Posterior vena cava (tissue), 2 donors: ENCODE results near the gene DUSP3. TPM values are rescaled to one million over a fixed set of nuclear protein-coding genes. Genes with fewer than 3 reads are reported as not detected.

Experiments
- DNase-seq: peaks from one replicate; pipeline ENCODE4 v3.0.0-alpha.2; 2020; ENCODE audit warnings: low spot score
- intact Hi-C, 2 donors: fragments of 100-400 bp; cut with DNase I; formaldehyde crosslinking; loops; one replicate each; pipeline versions ENCODE4 v1.14.1 to v1.14.2; 2022 to 2023
- total RNA-seq, 2 donors: library from RNA; stranded (reverse); fragmentation: NEBNext Ultra II Directional; extraction: Animal tissue kit (Norgen Biotek cat#: 25700); gene quantifications; one replicate each; pipeline ENCODE4 v1.2.1, GENCODE V29; 2021
- donor health status: DM: yes; HTN: yes; CAD: no.
- donor health status: DM: yes; HTN: yes; CAD: no.

Gene DUSP3
- total RNA-seq, 2 donors from 2014 or later: 169 to 172 TPM

DNA sequence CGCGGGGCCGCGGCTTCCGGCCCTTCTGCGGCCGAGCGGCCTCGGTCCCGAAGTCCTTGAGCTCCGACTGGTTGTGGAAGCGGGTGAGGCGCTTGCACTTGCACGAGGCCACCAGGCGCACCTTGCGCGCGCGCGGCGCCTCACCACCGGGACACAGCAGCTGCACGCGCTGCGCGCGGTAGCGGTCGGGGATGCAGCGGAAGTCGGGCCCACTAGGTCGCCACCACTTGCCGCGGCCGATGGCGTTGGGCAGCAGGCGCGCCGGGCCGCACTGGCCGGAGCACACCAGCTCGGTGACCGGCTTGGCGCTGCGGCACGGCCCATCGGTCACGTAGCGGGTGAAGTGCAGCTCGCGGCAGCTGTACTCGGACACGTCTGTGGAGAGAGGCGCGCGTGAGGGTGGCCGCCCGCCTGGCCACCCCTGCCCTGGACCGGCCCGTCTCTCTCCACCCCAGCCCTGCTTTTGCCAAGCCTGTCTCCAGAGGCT lies 23.3 kb downstream of the DUSP3 start:
- DNase-seq: peak; percentile 81
- intact Hi-C loops: loop anchor here (5.0 to 10.0 kb wide), 2 partner anchors 63 to 181 kb away; no protein-coding TSS in a partner anchor

GRCh38 chr17:43754947-43755346 lies 23.8 kb downstream of the DUSP3 start:
- intact Hi-C loops: loop anchor here (5.0 to 10.0 kb wide), 3 partner anchors 38 to 180 kb away; no protein-coding TSS in a partner anchor
- no peak for DNase-seq

DNA sequence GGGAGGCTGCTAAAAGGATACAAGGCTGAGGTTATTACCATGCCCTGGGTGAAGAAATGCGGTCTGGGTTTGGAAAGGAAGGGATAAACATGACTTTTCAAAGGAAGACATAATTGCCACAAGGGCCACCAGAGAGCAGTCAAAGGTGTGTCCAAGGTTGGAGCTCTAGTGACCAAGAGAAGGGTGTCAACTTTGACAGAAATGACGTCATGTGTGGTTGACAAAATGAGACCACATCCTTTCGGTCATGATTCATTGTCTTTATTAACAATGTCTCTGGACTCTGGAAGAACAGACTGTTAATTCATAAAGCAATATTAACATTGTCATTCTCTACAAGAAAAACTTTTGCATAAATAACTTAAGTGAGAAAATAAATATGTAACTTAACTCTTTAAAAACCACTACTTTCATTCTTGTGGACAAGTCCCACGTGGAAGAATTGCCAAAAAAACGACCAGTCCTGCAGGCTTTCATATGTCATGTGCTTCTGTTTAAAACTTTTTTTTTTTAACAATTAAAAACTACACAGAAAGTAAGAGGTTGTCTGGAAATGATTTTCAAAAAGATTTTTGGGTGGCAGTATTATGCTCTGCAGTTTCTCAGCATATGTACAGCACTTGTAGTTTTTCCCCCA lies 25.2 kb downstream of the DUSP3 start:
- intact Hi-C loops: loop anchor here in 1 of 2 donors (5.0 to 10.0 kb wide), 2 partner anchors 36 to 179 kb away; no protein-coding TSS in a partner anchor
- no peak for DNase-seq

DNA sequence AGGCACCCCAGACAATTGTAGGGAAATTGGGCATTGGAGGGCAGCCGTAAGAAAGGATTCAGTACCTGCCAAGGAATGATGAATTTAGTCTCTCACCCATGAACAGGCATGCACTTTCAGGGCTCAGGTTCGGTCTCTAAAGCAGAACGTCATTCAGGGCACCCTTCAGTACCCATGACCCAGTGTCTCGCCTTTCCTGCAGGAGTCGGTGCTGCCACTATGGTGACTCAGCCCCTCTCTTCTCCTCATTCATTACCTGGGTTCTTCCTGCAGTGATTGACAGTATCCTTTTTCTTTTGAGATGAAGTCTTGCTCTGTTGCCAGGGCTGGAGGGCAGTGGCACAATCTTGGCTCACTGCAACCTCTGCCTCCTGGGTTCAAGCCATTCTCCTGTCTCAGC lies 28.6 kb downstream of the DUSP3 start:
- DNase-seq: no peak
- intact Hi-C loops: loop anchor here in 1 of 2 donors (5.0 to 10.0 kb wide), 2 partner anchors 33 to 175 kb away; no protein-coding TSS in a partner anchor

DNA sequence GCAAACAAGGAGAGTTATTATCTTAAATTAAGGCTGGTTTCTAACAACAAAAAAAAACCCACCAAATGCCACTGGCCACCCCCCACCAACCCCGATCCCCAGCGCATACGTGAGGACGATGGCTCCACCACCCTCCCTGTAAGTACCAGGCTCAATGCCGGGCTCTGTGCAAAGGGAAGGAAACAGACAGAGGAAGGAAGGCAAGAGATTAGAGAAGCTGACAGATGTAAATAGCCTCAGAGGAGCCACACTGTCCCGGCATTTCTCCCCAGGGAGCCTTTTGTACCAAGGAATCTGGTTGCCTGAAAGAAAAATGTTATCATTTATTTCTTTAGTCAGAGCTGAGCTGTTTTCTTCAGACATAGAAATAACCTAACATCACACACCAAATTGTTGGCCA lies 33.2 kb downstream of the DUSP3 start:
- no peak for DNase-seq
- intact Hi-C loops: no loop called here

DNA sequence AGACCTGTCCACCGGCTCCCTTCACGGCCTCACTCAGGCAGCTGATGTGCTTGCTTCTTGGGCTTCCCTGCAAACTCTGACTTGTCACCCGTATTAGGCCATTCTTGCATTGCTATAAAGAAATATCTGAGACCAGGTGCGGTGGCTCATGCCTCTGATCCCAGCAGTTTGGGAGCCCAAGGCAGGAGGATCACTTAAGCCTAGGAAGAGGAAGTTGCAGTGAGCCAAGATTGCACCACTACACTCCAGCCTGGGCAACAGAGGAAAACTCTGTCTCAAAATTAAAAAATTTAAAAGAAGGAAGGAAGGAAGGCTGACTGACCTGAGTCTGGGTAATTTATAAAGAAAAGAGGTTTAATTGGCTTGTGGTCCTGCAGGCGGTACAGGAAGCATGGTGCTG lies 37.1 kb downstream of the DUSP3 start:
- intact Hi-C loops: no loop called here
- DNase-seq: no peak

DNA sequence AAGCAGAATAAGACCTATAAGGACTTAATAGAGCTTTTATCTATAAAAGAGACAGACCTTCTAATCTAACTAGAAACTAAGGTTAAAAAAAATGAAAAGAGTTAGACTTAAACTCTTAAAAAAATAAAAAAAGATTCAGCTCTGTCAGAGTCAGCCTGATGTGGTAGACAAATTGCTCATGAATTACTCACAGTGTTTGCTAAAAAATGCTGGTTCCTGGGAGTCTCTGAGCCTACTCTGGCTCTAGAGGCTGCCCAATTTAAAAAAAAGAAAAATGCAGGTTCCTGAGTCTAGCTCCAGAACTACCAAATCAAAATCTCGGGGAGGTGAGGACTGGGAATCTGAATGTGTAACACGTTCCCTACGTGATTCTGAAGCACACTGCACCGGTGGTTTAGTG lies 38.2 kb downstream of the DUSP3 start:
- intact Hi-C loops: no loop called here
- DNase-seq: no peak

GRCh38 chr17:43737722-43738121 lies 41.1 kb downstream of the DUSP3 start:
- intact Hi-C loops: no loop called here
- DNase-seq: no peak

DNA sequence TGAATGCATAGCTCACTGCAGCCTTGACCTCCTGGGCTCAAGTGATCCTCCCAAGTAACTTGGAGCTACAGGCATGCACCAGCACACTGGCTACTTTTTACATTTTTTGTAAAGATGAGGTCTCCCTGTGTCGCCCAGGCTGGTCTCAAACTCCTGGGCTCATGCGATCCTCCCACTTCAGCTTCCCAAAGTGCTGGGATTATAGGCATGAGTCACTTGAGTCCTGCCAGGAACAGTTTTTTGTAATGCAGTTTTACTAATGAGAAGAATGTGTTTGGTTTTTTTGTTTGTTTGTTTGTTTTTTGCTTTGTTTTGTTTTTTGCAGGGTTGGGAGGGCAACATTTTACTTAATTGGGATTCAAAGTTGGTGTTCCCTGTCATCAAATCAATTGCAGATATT lies 42.4 kb downstream of the DUSP3 start:
- intact Hi-C loops: no loop called here
- DNase-seq: no peak

- no peak for DNase-seq
- intact Hi-C loops: no loop called here
These were observed 44.4 kb downstream of the DUSP3 start for GRCh38 chr17:43734376-43734775.

DNA sequence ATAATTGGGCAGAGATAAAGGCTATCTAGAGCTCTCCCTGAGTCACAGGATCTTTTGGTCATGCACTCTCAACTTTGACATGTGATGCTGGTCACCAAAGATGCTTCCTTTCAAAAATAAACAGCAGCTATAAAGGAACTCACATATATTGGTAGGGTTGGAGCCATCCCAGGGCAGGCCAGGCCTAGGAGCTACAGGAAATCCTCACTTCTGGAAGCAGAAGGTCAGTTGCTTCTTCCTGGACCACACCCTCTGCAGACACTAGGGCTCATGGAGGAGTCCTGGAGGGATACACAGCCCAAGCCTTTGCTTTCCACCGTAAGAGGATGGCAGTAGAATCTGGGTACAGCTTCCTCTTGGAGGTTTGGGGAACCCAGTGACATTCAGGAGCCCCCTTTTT lies 44.8 kb downstream of the DUSP3 start:
- DNase-seq: no peak
- intact Hi-C loops: no loop called here

GRCh38 chr17:43732958-43733357 lies 45.8 kb downstream of the DUSP3 start:
- no peak for DNase-seq
- intact Hi-C loops: no loop called here

DNA sequence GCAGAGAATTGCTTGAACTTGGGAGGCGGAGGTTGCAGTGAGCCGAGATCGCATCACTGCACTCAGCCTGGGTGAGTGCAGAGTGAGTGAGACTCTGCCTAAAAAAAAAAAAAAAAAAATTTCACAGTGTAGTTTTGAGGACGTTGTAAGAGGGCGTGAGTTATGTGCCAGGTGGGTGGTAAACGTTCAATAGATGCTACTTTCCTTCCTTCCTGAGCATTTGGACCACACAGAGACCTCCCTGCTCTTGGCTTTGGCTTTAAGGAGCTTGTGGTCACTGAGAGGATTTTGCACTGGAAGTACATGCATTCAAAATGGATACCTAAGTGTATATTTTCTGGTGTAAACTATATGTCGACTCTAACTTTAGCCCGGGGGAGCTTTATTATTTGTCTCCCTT lies 50.7 kb downstream of the DUSP3 start:
- no peak for DNase-seq
- intact Hi-C loops: no loop called here

DNA sequence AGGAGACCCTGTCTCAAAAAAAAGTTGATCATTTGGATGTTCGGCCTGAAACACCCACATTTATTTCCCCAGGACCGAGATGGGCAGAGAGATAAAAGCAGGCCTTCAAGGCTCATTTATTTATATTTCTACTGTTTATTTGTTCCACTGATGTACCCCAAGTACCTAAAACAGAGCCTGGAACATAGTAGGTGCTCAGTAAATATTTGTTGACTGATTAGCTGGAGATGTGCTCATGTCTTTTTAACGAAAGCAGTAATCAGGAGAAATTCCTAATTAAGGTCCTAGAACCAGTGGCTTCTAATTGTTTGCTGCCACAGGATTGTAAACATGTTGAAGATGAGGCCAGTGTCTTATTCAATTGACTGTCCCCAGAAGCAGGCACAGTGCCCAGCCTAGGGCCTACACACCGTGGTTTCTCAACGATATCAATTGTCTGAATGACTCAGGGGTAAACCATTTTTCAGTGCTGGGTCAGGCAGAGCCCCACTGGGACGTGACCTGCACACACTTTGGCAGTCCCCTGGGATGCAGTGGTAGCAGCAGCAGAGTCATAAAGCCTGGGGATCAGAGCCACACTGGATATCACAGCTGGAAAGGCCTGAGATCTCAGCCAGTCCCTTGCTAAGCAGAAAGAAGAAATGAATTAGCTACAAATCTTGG lies 54.9 kb downstream of the DUSP3 start:
- intact Hi-C loops: no loop called here
- DNase-seq: no peak

GRCh38 chr17:43722870-43723665 lies 55.7 kb downstream of the DUSP3 start:
- no peak for DNase-seq

GRCh38 chr17:43722269-43722619 lies 56.5 kb downstream of the DUSP3 start:
- intact Hi-C loops: no loop called here
- no peak for DNase-seq

More at GRCh38 chr17:43722870-43723665, 55.7 kb downstream of the DUSP3 start:
- intact Hi-C loops: no loop called here

DNA sequence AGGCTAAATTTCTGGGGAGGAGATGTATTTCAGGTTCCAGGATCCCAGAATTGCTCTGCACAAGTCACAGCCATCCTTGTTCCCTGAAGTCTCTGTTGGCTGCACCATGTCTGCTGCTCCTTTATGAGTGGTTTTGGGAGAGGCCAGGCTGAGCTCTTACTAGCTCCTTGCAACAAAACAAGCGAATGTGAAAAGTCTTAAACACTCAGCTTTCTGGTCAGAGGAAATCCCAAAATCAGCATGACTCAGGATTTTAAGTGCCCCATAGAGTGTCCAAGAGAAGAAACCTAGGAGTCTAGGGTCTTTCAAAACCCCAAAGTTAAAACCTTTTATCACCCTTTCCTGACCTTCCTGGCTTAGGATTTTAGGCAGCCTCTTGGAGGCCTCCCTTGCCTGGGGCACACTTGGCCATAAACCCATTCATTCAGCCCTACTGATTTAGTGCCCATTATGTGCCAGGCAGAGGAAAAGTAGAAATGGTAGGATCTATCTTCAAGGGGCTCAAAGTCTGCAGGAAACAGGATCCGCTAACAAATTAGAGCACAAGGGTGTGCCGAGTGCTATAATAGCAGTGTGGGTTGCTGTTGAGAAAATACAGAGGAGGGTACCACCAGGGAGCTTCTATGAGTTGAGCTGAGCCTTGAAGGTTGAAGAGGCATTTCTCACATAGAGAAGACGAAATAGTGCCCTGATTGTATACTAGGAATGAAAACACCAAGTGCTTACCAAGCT lies 57.1 kb downstream of the DUSP3 start:
- DNase-seq: no peak
- intact Hi-C loops: no loop called here

GRCh38 chr17:43720311-43721060 lies 58.3 kb downstream of the DUSP3 start:
- DNase-seq: peak; percentile 96
- intact Hi-C loops: no loop called here

DNA sequence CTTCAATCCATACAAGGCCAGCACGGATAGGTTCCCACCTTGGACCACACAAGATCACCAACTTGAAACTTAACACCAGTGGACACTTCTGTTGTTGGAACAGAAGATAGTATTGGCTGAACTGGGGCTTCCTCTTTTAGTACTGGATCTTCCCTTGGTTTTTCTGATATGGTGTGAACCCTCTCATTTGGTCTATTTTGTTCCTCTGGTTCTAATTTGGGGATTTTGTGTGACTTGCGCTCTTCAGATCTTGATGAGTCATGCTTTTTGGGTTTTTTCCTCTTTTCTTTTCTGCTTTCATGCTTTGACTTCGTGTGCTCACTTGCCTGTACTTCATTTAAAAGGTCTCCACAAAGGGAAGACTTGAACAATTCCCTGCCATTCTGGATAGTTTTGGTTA lies 59.2 kb downstream of the DUSP3 start:
- DNase-seq: no peak
- intact Hi-C loops: loop anchor here in 1 of 2 donors (5.0 kb wide), 1 partner anchor 33 kb away; no protein-coding TSS in a partner anchor
